ENCODE data around the gene ATP5MC3.
A peak's percentile ranks its signal among the peaks of the same experiment; 100 is the strongest.
"Not testable (repeated sequence)": the region's sequence is repeated elsewhere in the genome, so short reads cannot be mapped to it uniquely, and the experiment has no call there.

Gene ATP5MC3

GRCh38 chr2:175181104-175181876 is at the start of gene ATP5MC3:
ATP5MC3 (minus strand) TSS chr2:175181710; CDS start chr2:175181393, 317 bp downstream.
- H3K4me3 Mint-ChIP-seq: peak within 1 kb of the TSS; percentile 94 to 99 (median 98)
- H3K27me3 Mint-ChIP-seq (ENCODE audit: low read depth): peaks cover 4% of the 10 kb centered on the region
- H3K4me1 Mint-ChIP-seq: peaks cover 26% of the 10 kb centered on the region
- no peak for TF ChIP-seq CTCF (IDR thresholded peaks at IDR 0.05; ENCODE audit: unreplicated experiment in 3 of 3)
- H3K27ac Mint-ChIP-seq: peak within 1 kb of the TSS; percentile 82 to 97 (median 92)
- peaks cover 37% of the 10 kb centered on the region for H3K36me3 Mint-ChIP-seq (ENCODE audit: low read depth)
- peaks cover 4% of the 10 kb centered on the region for H3K9me3 Mint-ChIP-seq

GRCh38 chr2:175228601-175229000 is 47.1 kb upstream of the ATP5MC3 start:
- H3K4me3 Mint-ChIP-seq; H3K27ac Mint-ChIP-seq; H3K4me1 Mint-ChIP-seq; H3K9me3 Mint-ChIP-seq; H3K36me3 Mint-ChIP-seq (ENCODE audit: low read depth): not testable (repeated sequence)
- H3K27me3 Mint-ChIP-seq (ENCODE audit: low read depth): peaks cover 10% of the 10 kb centered on the region

- no peaks in the 10 kb centered on the region for H3K9me3 Mint-ChIP-seq
- no peak for TF ChIP-seq CTCF (IDR thresholded peaks at IDR 0.05; ENCODE audit: unreplicated experiment in 3 of 3)
Measured at GRCh38 chr2:175228179-175228578, 46.7 kb upstream of the ATP5MC3 start.

GRCh38 chr2:175227393-175227792 is 45.9 kb upstream of the ATP5MC3 start:
- TF ChIP-seq CTCF (IDR thresholded peaks at IDR 0.05; ENCODE audit: unreplicated experiment in 3 of 3): no peak
- no peaks in the 10 kb centered on the region for H3K4me1 Mint-ChIP-seq
- no peak overlapping the region for H3K4me3 Mint-ChIP-seq

More at GRCh38 chr2:175228179-175228578, 46.7 kb upstream of the ATP5MC3 start:
- Mint-ChIP-seq H3K27ac (no peak overlapping the region), H3K27me3 (ENCODE audit: low read depth) (peaks cover 13% of the 10 kb centered on the region), H3K4me3 (no peak overlapping the region), H3K4me1 (no peaks in the 10 kb centered on the region), H3K36me3 (ENCODE audit: low read depth) (no peaks in the 10 kb centered on the region)

GRCh38 chr2:175220075-175220474 is 38.6 kb upstream of the ATP5MC3 start:
- no peaks in the 10 kb centered on the region for H3K4me1 Mint-ChIP-seq
- H3K4me3 Mint-ChIP-seq: no peak overlapping the region
- H3K27me3 Mint-ChIP-seq (ENCODE audit: low read depth): peaks cover 14% of the 10 kb centered on the region
- no peak overlapping the region for H3K27ac Mint-ChIP-seq
- H3K36me3 Mint-ChIP-seq (ENCODE audit: low read depth): no peaks in the 10 kb centered on the region
- TF ChIP-seq CTCF (IDR thresholded peaks at IDR 0.05; ENCODE audit: unreplicated experiment in 3 of 3): no peak
- no peaks in the 10 kb centered on the region for H3K9me3 Mint-ChIP-seq

More at GRCh38 chr2:175227393-175227792, 45.9 kb upstream of the ATP5MC3 start:
- H3K36me3 Mint-ChIP-seq (ENCODE audit: low read depth): no peaks in the 10 kb centered on the region
- H3K9me3 Mint-ChIP-seq: no peaks in the 10 kb centered on the region
- peaks cover 19% of the 10 kb centered on the region for H3K27me3 Mint-ChIP-seq (ENCODE audit: low read depth)
- H3K27ac Mint-ChIP-seq: no peak overlapping the region

- Mint-ChIP-seq H3K36me3 (ENCODE audit: low read depth) (no peaks in the 10 kb centered on the region), H3K9me3 (no peaks in the 10 kb centered on the region), H3K27me3 (ENCODE audit: low read depth) (peaks cover 13% of the 10 kb centered on the region), H3K4me1 (no peaks in the 10 kb centered on the region), H3K4me3 (no peak overlapping the region), H3K27ac (no peak overlapping the region)
- no peak for TF ChIP-seq CTCF (IDR thresholded peaks at IDR 0.05; ENCODE audit: unreplicated experiment in 3 of 3)
Measured at GRCh38 chr2:175218551-175218950, 37.0 kb upstream of the ATP5MC3 start.
